CD14-positive monocyte (primary cell): Measurements from ENCODE around the gene CACNA2D2. TPM values are rescaled to one million over a fixed set of nuclear protein-coding genes. Genes with fewer than 3 reads are reported as not detected.
A peak's percentile ranks its signal among the peaks of the same experiment; 100 is the strongest.

Experiments used
- DNase-seq, 3 donors: peaks; one replicate each; pipeline ENCODE4 v3.0.0-alpha.2; 2011 to 2022
- H2AFZ ChIP-seq: 2 replicates; pipeline ENCODE4 v1.6.0; 2012; ENCODE audit warnings: mild to moderate bottlenecking, low read depth, low read length, inconsistent platforms; ENCODE audit not compliant: insufficient read depth, poor library complexity, severe bottlenecking
- H3K27ac ChIP-seq, 2 donors: 1 replicate in 1 of 2; 2 replicates in 1 of 2; pipeline ENCODE4 v1.5.1; 2012 to 2013; ENCODE audit warnings: low read length in 2 of 2, control low read depth in 1 of 2, inconsistent platforms in 1 of 2, low read depth in 1 of 2, mild to moderate bottlenecking in 1 of 2
- H3K27me3 ChIP-seq, 2 donors: one replicate each; pipeline versions ENCODE4 v1.6.0 to v1.6.1; 2011 to 2013; ENCODE audit warnings: low read length in 2 of 2; ENCODE audit not compliant: control insufficient read depth in 2 of 2, insufficient read depth in 2 of 2
- H3K36me3 ChIP-seq, 2 donors: replicated peaks in 1 of 2; 1 replicate in 1 of 2; 2 replicates in 1 of 2; pipeline versions ENCODE4 v1.5.1 to v1.6.1; 2012 to 2013; ENCODE audit warnings: low read length in 2 of 2, control low read depth in 1 of 2, inconsistent platforms in 1 of 2, mild to moderate bottlenecking in 1 of 2; ENCODE audit not compliant: insufficient read depth in 2 of 2, control insufficient read depth in 1 of 2
- H3K4me1 ChIP-seq, 2 donors: 1 replicate in 1 of 2; 2 replicates in 1 of 2; pipeline versions ENCODE4 v1.5.1 to v1.6.1; 2012 to 2013; ENCODE audit warnings: low read length in 2 of 2, control low read depth in 1 of 2, inconsistent platforms in 1 of 2, mild to moderate bottlenecking in 1 of 2, moderate library complexity in 1 of 2; ENCODE audit not compliant: insufficient read depth in 2 of 2, control insufficient read depth in 1 of 2
- H3K4me2 ChIP-seq: replicated peaks from 2 replicates; pipeline ENCODE3; 2012; ENCODE audit warnings: low read length, moderate library complexity, mild to moderate bottlenecking; ENCODE audit not compliant: poor library complexity, severe bottlenecking; ENCODE audit errors: extremely low read depth
- H3K4me3 ChIP-seq, 3 experiments: fragments of 200-600 bp in 1 of 3; sonication (generic) in 1 of 3; replicated peaks in 1 of 3; 1 replicate in 2 of 3; 2 replicates in 1 of 3; pipeline ENCODE4 v1.5.1; 2011 to 2013; ENCODE audit warnings: low read length in 3 of 3, mild to moderate bottlenecking in 3 of 3, control low read depth in 2 of 3, low read depth in 2 of 3, inconsistent platforms in 1 of 3, moderate library complexity in 1 of 3
- H3K79me2 ChIP-seq: 2 replicates; pipeline ENCODE4 v1.6.0; 2012; ENCODE audit warnings: mild to moderate bottlenecking, control low read depth, inconsistent platforms, low read length, moderate library complexity; ENCODE audit not compliant: insufficient read depth
- H3K9ac ChIP-seq: 2 replicates; pipeline ENCODE4 v1.6.0; 2017; ENCODE audit warnings: low read length, mild to moderate bottlenecking; ENCODE audit not compliant: insufficient read depth, poor library complexity, severe bottlenecking
- H3K9me3 ChIP-seq, 2 donors: replicated peaks in 1 of 2; 1 replicate in 1 of 2; 2 replicates in 1 of 2; pipeline versions ENCODE4 v1.5.1 to v1.6.1; 2012 to 2013; ENCODE audit warnings: low read length in 2 of 2, control low read depth in 1 of 2; ENCODE audit not compliant: control insufficient read depth in 1 of 2, insufficient read depth in 1 of 2
- H4K20me1 ChIP-seq: 2 replicates; pipeline ENCODE4 v1.6.0; 2012; ENCODE audit warnings: mild to moderate bottlenecking, low read length, control low read depth, moderate library complexity; ENCODE audit not compliant: insufficient read depth
- H3K27ac Mint-ChIP-seq, 7 donors: one replicate each; pipeline ENCODE4 v1.8.0; 2020; ENCODE audit warnings: mild to moderate bottlenecking in 7 of 7, mixed read lengths in 7 of 7, moderate library complexity in 6 of 7, inconsistent platforms in 2 of 7
- H3K27me3 Mint-ChIP-seq, 3 donors: one replicate each; pipeline ENCODE4 v1.8.0; 2021 to 2022; ENCODE audit warnings: low read depth in 3 of 3, mild to moderate bottlenecking in 3 of 3, mixed read lengths in 3 of 3, moderate library complexity in 3 of 3, inconsistent platforms in 1 of 3
- H3K36me3 Mint-ChIP-seq, 2 donors: one replicate each; pipeline ENCODE4 v1.8.0; 2020; ENCODE audit warnings: mixed read lengths in 2 of 2, inconsistent platforms in 1 of 2, mild to moderate bottlenecking in 1 of 2
- H3K4me1 Mint-ChIP-seq: one replicate; pipeline ENCODE4 v1.8.0; 2020; ENCODE audit warnings: mild to moderate bottlenecking, mixed read lengths
- H3K4me3 Mint-ChIP-seq, 2 donors: one replicate each; pipeline ENCODE4 v1.8.0; 2020; ENCODE audit warnings: mild to moderate bottlenecking in 2 of 2, mixed read lengths in 2 of 2, moderate library complexity in 1 of 2
- H3K9me3 Mint-ChIP-seq, 7 donors: one replicate each; pipeline ENCODE4 v1.8.0; 2020 to 2022; ENCODE audit warnings: mixed read lengths in 7 of 7, mild to moderate bottlenecking in 6 of 7, moderate library complexity in 6 of 7, inconsistent platforms in 2 of 7
- WGBS: methylation state at CpG from one replicate; pipeline ENCODE4 v1.1.5; 2013; ENCODE audit warnings: missing lambda C conversion rate; ENCODE audit not compliant: insufficient coverage; 5-methylcytosine and 5-hydroxymethylcytosine counted together
- intact Hi-C, 2 donors: fragments of 100-400 bp; cut with micrococcal nuclease; formaldehyde crosslinking; loops; one replicate each; pipeline versions ENCODE4 v1.15.0 to v1.15.1; 2023
- polyA plus RNA-seq, 3 donors: library from polyadenylated mRNA; depleted of rRNA in 1 of 3; unstranded in 2 of 3; stranded (reverse) in 1 of 3; fragments of 300-500 nt in 2 of 3; fragments of >200 nt in 1 of 3; fragmentation: Illumina TruSeq in 2 of 3; gene quantifications; 1 replicate in 2 of 3; 2 replicates in 1 of 3; pipeline ENCODE4 v1.2.3, GENCODE V29; 2012 to 2021
- TF ChIP-seq, protein P1 (sequence below): fragments of 200-600 bp; IDR thresholded peaks from one replicate; pipeline ENCODE4 v1.8.0; 2022; ENCODE audit warnings: antibody characterized with exemption, mild to moderate bottlenecking

CACNA2D2 gene
- polyA plus RNA-seq, 3 donors, result 0.09 to 0.16 TPM; not detected in 1

DNA sequence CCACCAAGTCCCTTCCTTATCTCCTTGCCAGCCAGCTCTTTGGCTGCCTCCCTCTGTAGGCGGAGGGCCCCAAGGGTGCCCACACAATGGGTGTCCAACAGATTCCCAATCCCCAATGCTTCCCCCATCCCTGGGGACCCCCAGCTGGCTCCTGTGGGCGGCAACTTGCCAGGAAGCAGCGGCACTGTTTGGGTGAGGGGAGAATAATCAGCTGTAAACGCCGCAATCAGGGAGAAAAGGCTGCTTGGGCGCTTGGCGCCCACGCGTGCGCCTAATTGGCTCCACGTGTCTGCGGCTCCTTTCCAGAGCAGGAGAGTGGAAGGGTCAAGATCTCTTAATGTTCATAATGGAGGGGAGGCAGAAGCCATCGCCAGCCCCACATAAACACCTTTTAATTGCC, 76.2 kb downstream of the CACNA2D2 start:
- H3K79me2 ChIP-seq, result no peaks in the 10 kb centered on the region
- no peak overlapping the region for H3K4me3 ChIP-seq
- no peak for DNase-seq
- H3K36me3 ChIP-seq, result no peaks in the 10 kb centered on the region
- no peaks in the 10 kb centered on the region for H4K20me1 ChIP-seq
- no peaks in the 10 kb centered on the region for H3K27me3 ChIP-seq
- Mint-ChIP-seq H3K4me1 (peaks cover 6% of the 10 kb centered on the region), H3K9me3 (peaks cover 0 to 2% (median 0%) of the 10 kb centered on the region in 7 donors), H3K27me3 (peaks cover 0 to 4% (median 3%) of the 10 kb centered on the region in 3 donors), H3K36me3 (no peaks in the 10 kb centered on the region), H3K27ac (peak overlapping the region in 1 of 7 donors; percentile 38), H3K4me3 (no peak overlapping the region)
- H3K9me3 ChIP-seq, result no peaks in the 10 kb centered on the region
- TF ChIP-seq, protein P1, sequence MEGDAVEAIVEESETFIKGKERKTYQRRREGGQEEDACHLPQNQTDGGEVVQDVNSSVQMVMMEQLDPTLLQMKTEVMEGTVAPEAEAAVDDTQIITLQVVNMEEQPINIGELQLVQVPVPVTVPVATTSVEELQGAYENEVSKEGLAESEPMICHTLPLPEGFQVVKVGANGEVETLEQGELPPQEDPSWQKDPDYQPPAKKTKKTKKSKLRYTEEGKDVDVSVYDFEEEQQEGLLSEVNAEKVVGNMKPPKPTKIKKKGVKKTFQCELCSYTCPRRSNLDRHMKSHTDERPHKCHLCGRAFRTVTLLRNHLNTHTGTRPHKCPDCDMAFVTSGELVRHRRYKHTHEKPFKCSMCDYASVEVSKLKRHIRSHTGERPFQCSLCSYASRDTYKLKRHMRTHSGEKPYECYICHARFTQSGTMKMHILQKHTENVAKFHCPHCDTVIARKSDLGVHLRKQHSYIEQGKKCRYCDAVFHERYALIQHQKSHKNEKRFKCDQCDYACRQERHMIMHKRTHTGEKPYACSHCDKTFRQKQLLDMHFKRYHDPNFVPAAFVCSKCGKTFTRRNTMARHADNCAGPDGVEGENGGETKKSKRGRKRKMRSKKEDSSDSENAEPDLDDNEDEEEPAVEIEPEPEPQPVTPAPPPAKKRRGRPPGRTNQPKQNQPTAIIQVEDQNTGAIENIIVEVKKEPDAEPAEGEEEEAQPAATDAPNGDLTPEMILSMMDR, result no peak
- no peak overlapping the region for H3K27ac ChIP-seq
- H3K4me1 ChIP-seq, result peaks cover 0 to 11% of the 10 kb centered on the region in 2 donors
- intact Hi-C loops, result no loop called here
- H2AFZ ChIP-seq, result no peak overlapping the region
- no peak overlapping the region for H3K4me2 ChIP-seq
- 100% methylated on average over 1 of the region's 13 CpGs for WGBS
- H3K9ac ChIP-seq, result no peak overlapping the region

DNA sequence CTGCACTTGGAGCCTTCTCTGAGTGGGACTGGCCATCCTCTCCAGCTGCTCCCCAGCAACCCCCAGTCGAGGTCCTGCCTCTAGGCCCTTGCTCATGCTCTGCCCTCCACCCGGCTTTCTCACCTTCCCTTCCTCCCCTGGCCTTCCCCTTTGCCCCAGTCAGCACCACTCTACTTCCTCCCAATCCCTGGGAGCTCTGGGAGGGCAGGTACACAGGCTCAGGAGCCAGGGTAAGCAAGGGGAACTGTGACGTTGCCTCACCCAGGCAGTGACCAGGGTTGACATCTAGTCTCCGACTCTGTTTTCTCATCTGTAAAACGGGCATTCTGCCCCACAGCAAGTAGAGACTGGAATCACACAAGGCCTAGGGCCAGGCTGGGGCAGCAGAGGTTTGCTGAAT, 77.5 kb downstream of the CACNA2D2 start:
- H3K4me1 ChIP-seq, result peaks cover 0 to 8% of the 10 kb centered on the region in 2 donors

More for the DNA sequence above, 77.5 kb downstream of the CACNA2D2 start:
- Mint-ChIP-seq H3K36me3 (no peaks in the 10 kb centered on the region), H3K4me3 (no peak overlapping the region), H3K9me3 (peaks cover 0 to 2% (median 0%) of the 10 kb centered on the region in 7 donors), H3K27ac (no peak overlapping the region), H3K4me1 (peaks cover 5% of the 10 kb centered on the region), H3K27me3 (peaks cover 0 to 4% (median 3%) of the 10 kb centered on the region in 3 donors)
- WGBS, result 73% methylated on average over 5 of the region's 5 CpGs
- no peaks in the 10 kb centered on the region for H3K9me3 ChIP-seq
- no peaks in the 10 kb centered on the region for H3K27me3 ChIP-seq
- no peak overlapping the region for H2AFZ ChIP-seq
- intact Hi-C loops, result no loop called here
- H3K79me2 ChIP-seq, result no peaks in the 10 kb centered on the region
- no peak overlapping the region for H3K4me3 ChIP-seq
- no peak overlapping the region for H3K4me2 ChIP-seq
- no peak for DNase-seq
- no peak overlapping the region for H3K9ac ChIP-seq
- no peaks in the 10 kb centered on the region for H4K20me1 ChIP-seq
- H3K27ac ChIP-seq, result no peak overlapping the region
- H3K36me3 ChIP-seq, result no peaks in the 10 kb centered on the region
- TF ChIP-seq, protein P1, result no peak
